ENCODE measurements around the gene MXI1.
A peak's percentile ranks its signal among the peaks of the same experiment; 100 is the strongest.
"Not testable (repeated sequence)": the region's sequence is repeated elsewhere in the genome, so short reads cannot be mapped to it uniquely, and the experiment has no call there.

Gene MXI1

GRCh38 chr10:110181451-110181850 lies 26.0 kb upstream of the MXI1 start:
- no peak for DNase-seq (ENCODE audit: low read depth in 3 of 3, low spot score in 1 of 3)

GRCh38 chr10:110181911-110182310 lies 25.5 kb upstream of the MXI1 start:
- DNase-seq (ENCODE audit: low read depth in 3 of 3, low spot score in 1 of 3) = no peak

- DNase-seq (ENCODE audit: low read depth in 3 of 3, low spot score in 1 of 3) = no peak
Observed at GRCh38 chr10:110184398-110184797, 23.0 kb upstream of the MXI1 start.

GRCh38 chr10:110185646-110186182 lies 21.7 kb upstream of the MXI1 start:
- not testable (repeated sequence) for DNase-seq (ENCODE audit: low read depth in 3 of 3, low spot score in 1 of 3)

- DNase-seq (ENCODE audit: low read depth in 3 of 3, low spot score in 1 of 3) = no peak
Observed at GRCh38 chr10:110190170-110190569, 17.2 kb upstream of the MXI1 start.

GRCh38 chr10:110192552-110192951 lies 14.9 kb upstream of the MXI1 start:
- no peak for DNase-seq (ENCODE audit: low read depth in 3 of 3, low spot score in 1 of 3)

GRCh38 chr10:110200503-110200902 lies 6.9 kb upstream of the MXI1 start:
- DNase-seq (ENCODE audit: low read depth in 3 of 3, low spot score in 1 of 3) = no peak

GRCh38 chr10:110201046-110201445 lies 6.4 kb upstream of the MXI1 start:
- DNase-seq (ENCODE audit: low read depth in 3 of 3, low spot score in 1 of 3) = not testable (repeated sequence)

GRCh38 chr10:110203500-110204455 lies 3.6 kb upstream of the MXI1 start:
- no peak for DNase-seq (ENCODE audit: low read depth in 3 of 3, low spot score in 1 of 3)

- no peak for DNase-seq (ENCODE audit: low read depth in 3 of 3, low spot score in 1 of 3)
Observed at GRCh38 chr10:110205051-110205675, 2.2 kb upstream of the MXI1 start.

GRCh38 chr10:110207805-110208613 lies 604 bp downstream of the MXI1 start:
- no peak for DNase-seq (ENCODE audit: low read depth in 3 of 3, low spot score in 1 of 3)

- DNase-seq (ENCODE audit: low read depth in 3 of 3, low spot score in 1 of 3) = no peak
Observed at GRCh38 chr10:110208614-110209453, 1.4 kb downstream of the MXI1 start.

- DNase-seq (ENCODE audit: low read depth in 3 of 3, low spot score in 1 of 3) = peak in 2 of 3 donors; percentile 43 to 44
Observed at GRCh38 chr10:110209454-110209925, 2.1 kb downstream of the MXI1 start.

- DNase-seq (ENCODE audit: low read depth in 3 of 3, low spot score in 1 of 3) = peak in 1 of 3 donors; percentile 29
Observed at GRCh38 chr10:110209926-110210673, 2.7 kb downstream of the MXI1 start.

- DNase-seq (ENCODE audit: low read depth in 3 of 3, low spot score in 1 of 3) = peak; percentile 76 to 87 (median 83)
Observed at GRCh38 chr10:110210674-110211464, 3.5 kb downstream of the MXI1 start.

GRCh38 chr10:110211465-110211843 lies 4.0 kb downstream of the MXI1 start:
- no peak for DNase-seq (ENCODE audit: low read depth in 3 of 3, low spot score in 1 of 3)

GRCh38 chr10:110212119-110213006 lies 5.0 kb downstream of the MXI1 start:
- DNase-seq (ENCODE audit: low read depth in 3 of 3, low spot score in 1 of 3) = no peak

- no peak for DNase-seq (ENCODE audit: low read depth in 3 of 3, low spot score in 1 of 3)
Observed at GRCh38 chr10:110214371-110214826, 7.0 kb downstream of the MXI1 start.

Data from stimulated activated CD4-positive, alpha-beta T cell treated with anti-CD3 and anti-CD28 coated beads, TNF-alpha, amount 100 ng/mL, for 1 hour (primary cell).